Middle frontal gyrus (tissue), 1 donor: Measurements from ENCODE around the gene COL9A3.

ENCODE experiments used
- DNase-seq: peaks from one replicate; pipeline ENCODE4 v3.0.0-alpha.2; 2015; ENCODE audit warnings: low spot score; ENCODE audit errors: extremely low spot score

The COL9A3 gene

DNA sequence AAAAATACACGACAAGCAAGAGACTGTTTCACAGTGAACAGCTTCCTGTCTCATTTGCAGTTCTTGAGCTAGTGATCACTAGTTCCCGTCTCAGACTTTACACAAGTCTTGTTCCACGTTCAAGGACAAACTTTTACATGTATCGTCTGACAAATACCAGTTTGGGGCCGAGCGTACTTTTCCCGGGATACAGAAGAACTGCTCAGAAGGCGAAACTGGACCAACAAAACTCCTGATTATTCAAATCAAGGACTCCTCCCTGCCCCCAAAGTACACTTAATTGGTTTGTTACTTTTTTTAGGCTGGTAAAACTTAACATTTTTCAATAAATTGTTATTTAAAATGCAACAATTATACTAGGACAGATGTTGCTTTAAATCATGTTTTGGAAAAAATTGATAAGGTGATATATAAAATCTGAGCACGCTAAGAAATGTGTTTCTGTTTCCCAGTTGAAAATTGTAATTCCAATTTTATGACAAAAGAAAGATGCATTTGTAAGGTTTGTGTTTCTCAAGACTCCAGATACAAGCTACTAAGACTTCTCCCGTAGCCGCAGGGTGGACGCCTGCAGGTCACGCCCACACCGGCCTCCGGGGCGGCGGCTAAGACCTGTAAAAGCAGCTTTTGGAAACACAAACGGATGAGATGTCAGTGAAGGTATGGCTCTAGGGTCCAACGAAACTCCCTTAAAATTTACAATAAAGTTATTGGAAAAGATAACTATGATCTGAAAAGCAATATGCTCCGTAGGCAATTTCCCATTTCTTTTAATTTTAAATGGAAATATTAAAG is 61.6 kb downstream of the COL9A3 start:
- no peak for DNase-seq

GRCh38 chr20:62879275-62880146 is 62.7 kb downstream of the COL9A3 start:
- DNase-seq, result no peak

DNA sequence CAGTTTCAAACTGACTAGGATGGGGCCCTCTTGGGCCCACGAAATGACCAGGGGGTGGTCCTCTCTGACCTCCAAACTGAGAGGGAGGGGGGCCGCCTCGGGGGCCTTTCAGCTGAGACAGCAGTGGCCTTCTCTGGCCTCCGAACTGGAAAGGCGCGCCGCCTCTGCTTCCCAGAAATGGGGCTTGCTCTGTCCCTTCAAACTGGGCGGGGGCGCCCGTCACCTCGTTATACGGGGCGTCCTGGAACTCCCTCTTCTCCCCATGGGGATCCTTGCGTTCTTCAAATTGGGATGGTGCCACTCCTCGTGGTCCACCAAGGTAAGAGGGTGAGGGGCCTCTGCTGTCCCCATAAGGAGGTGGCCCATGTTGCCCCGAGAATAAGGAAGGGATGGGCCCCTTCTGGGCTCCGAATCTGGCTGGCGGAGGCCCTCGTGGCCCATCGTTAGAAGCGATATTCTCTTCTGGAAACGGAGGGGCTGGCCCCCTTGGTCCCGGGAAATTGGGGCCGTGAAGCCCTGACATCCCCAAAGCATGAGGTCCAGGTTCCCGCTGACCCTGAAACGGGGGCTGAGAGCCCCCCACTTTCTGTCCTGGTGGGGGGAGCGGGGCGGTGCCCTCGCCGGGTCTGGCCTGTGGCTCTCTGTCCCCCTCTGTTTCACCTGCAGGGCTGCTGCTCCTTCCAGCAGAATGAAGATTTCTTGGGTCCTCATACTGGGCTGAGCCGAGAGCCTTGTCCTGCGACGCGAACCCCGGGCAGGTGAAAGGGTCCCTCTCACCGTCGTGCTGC is 63.5 kb downstream of the COL9A3 start:
- DNase-seq, result no peak

DNA sequence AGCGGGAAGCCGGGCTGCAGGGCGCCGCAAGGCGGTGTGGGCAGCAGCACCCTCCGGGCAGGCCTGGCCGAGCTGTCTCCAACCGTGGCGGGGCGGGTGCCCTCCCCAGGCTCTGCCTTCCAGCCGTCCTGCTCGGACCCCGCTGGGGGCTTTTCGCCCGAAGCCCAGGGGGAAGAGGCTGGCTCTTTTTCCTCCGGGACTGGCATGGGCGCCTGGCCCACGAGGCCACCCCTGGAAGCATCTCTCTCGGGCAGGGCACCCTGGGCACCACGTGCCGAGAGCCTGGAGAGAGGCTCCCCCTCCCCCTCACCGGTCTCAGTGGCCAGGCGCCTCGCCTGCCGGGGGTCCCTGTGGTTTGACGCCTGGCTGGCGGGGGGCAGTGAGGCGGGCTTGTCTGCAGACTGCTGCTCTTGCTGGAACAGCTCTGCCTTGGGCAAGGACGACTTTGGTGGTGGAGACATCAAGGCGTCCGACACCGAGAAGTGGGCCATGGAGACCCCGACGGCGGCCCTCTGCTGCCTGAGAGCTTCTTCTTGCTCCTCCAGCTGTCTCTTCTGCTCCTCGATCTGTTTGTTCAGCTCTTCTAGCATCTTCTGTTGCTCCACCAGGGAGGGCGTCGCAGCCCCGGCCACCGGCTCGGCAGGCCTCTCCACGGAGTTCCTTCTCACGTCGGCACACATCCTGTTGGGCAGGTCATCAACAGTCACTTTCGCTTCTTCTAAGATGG is 64.2 kb downstream of the COL9A3 start:
- DNase-seq, result no peak

GRCh38 chr20:62881662-62882395 is 65.0 kb downstream of the COL9A3 start:
- no peak for DNase-seq

DNA sequence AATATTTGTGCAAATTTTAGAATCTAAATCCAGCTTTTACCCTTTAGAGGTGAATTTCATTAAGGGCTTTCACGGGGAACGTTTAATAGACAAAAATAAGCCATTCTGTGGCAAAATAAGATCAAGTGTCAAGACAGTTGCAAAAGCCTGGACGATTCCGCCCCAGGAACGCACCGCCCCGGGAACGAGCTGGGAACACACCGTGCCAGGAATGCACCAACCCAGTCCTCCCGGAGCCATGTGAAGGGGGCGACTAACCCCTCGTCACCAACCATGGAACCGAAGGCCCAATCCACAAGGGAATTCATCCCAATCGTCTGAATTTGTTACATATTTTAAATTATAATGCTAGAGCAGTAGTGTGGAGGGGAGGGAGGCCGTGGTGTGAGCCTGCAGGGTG is 65.6 kb downstream of the COL9A3 start:
- DNase-seq, result no peak

DNA sequence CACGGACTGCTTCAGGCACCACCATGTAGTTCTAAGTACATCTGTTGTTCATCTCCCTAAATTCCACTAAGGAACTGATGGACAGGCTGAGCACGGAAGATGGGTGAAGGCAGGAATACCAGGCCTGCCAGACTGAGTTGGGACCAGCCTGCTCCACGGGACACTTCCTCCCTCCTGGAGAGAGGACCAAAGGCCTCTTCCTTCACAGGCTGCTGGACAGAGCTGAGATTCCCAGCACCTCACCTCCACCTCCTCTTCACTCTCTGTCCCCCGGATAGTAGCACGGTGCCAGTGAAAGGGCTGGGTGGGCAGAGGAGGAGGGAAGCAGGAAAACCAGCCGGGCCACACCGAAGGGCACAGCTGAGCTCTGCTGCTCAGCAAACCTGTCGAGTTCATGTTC is 67.7 kb downstream of the COL9A3 start:
- DNase-seq, result no peak

DNA sequence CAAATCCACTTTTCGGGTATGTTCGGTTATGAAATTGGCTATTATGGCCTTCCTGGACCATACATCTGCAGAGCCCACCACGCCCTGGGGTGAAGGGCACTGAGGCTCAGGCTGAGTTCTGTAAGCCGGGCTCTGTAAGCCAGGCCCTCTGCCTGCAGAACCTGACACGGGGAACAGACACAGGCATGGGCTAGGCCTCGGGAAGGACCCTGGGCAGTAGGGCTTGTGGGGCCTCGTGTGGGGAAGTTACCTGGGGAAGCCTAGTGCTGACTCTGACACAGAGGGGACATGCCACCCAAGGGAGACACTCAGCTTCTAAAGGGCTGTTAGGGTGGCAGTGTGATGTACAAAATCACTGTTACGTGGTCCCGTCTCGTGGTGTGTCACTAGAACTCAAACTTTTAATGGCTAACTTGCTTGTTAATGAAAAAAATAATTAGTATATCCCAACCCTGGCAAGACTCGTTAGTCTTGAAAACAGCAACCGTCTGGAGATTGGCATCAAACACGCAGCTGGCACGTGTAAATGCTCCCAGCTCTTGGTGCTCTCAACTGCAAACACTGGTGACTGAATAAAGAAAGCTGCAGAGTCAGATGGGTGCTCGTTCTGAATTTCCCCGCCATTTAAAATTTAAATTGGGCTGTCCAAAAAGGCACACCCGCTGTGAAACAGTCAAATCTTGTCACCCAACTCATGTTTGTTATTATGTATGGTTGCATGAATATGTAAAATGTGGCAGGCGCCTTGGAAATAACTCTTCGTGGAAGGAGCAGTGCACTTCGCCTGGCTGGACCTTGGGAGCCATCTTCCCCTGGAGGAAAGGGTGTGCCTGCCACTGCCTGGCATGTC is 68.4 kb downstream of the COL9A3 start:
- DNase-seq, result no peak

DNA sequence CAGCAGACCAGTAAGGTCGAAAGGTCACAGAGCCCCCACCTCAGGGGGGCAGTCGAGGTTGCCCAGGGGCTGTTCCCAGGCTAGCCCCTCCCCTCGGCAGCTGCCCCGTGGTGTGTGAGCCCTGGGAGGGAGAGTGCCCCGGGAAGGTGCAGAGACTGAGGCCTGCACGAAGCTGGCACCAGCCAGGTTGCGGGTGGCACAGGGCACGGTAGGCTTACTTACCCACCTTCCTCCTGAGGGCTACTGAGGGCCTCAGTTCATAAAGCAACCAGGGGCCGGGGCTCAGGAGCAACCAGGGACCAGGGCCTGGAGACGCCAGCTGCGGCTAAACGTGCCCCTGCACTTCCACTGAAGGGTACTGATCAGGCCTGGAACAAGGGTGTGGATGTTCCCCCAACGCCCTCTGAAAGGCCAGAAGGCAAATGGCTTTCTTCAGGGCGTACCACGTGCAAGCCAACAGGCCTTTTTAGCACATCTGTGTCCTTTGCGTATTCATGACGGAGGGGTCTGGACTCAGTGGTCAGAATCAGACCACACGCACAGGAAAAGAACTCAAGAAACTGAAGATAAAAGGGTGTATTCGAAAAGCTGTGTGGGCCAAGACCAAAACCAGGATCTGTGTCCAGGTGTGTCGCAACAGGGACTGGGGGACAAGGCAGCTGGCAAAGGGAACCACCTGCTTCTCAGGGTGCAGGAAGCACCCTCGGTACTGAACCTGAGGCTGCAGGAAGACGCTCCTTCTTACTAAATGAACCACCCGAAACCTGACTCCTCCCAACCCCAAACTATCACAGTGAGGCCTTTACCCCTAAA is 69.3 kb downstream of the COL9A3 start:
- no peak for DNase-seq

GRCh38 chr20:62886709-62887058 is 69.8 kb downstream of the COL9A3 start:
- DNase-seq, result no peak

- no peak for DNase-seq
Observed at GRCh38 chr20:62887152-62887859, 70.5 kb downstream of the COL9A3 start.

GRCh38 chr20:62887860-62888239 is 71.0 kb downstream of the COL9A3 start:
- DNase-seq, result no peak

DNA sequence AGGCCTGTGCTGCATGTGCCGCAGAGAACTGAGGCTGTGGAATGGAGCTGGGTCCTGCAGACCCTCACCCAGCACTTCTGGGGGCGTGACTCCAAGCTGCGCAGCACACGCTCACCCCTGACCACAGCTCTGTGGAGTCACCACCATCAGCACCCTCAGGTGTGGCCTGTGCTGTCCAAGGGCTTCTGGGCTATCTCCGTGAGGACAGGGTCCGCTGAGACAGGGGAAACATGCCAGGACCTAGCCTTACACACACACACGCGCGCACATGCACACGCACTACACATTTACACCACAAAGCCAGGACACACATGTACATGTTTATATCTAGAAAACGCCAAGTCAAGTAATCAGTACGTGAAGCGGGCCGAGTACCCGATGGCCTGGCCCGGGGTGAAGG is 71.6 kb downstream of the COL9A3 start:
- no peak for DNase-seq

DNA sequence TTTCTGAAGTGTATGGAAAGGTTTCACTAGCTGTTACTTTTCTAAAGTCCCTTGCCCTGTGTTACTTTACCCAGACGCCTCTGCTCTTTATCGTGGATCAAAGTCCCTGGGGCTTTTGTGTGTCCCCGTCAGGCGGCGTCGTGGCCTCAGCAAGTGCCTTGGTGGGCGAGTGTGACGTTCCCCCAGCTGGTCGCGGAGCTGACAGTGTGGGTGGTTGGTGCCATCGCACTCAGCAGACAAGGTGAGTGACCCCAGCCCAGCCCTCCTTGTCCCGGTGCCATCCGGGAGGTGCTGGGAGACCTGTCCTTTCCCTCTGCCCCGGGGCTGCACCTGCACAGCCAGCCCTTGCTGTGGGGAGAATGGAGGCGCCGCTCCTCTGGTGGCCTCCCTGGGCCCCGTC is 72.1 kb downstream of the COL9A3 start:
- DNase-seq, result no peak

GRCh38 chr20:62889411-62889810 is 72.6 kb downstream of the COL9A3 start:
- DNase-seq, result no peak

DNA sequence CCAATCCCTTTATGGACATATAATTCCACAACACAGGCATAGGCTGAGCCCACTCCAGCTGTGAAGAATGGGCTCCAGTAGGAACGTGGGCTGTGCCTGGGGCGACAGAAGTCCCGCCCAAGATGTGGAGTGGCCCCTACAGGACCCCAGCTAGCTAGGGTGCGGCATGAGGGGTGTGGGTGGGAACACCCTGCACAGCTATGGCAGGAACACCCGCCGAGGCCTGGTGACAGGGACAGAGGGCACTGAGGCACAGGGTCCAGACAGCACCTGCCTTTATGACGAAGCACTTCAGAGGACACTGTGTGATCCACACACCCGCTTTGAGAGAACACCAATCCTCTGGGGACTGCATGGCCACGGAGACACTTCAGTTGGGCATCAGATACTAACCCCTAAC is 73.0 kb downstream of the COL9A3 start:
- DNase-seq, result no peak

GRCh38 chr20:62890444-62890843 is 73.6 kb downstream of the COL9A3 start:
- no peak for DNase-seq
